Neutrophil (primary cell): ENCODE data around the gene TMEM41B.
"Not testable (repeated sequence)": the region's sequence is repeated elsewhere in the genome, so short reads cannot be mapped to it uniquely, and the experiment has no call there.

ENCODE experiments used
- H3K27ac ChIP-seq: fragments of 200-600 bp; sonication (generic); 2 replicates; pipeline ENCODE4 v1.5.1; 2016; ENCODE audit warnings: mild to moderate bottlenecking, moderate library complexity
- H3K27me3 ChIP-seq: fragments of 200-600 bp; sonication (generic); 2 replicates; pipeline ENCODE4 v1.6.0; 2016; ENCODE audit warnings: mild to moderate bottlenecking
- H3K36me3 ChIP-seq: fragments of 200-600 bp; sonication (generic); 2 replicates; pipeline ENCODE4 v1.5.1; 2017
- H3K4me1 ChIP-seq, 2 experiments: fragments of 200-600 bp in 1 of 2; sonication (generic) in 1 of 2; 1 replicate in 1 of 2; 2 replicates in 1 of 2; pipeline versions ENCODE4 v1.5.1 to v1.6.1; 2013 to 2016; ENCODE audit warnings: low read depth in 1 of 2, low read length in 1 of 2, mild to moderate bottlenecking in 1 of 2, moderate library complexity in 1 of 2; ENCODE audit not compliant: control insufficient read depth in 1 of 2, insufficient read depth in 1 of 2
- H3K4me3 ChIP-seq, 2 experiments: fragments of 200-600 bp in 1 of 2; sonication (generic) in 1 of 2; 1 replicate in 1 of 2; 2 replicates in 1 of 2; pipeline ENCODE4 v1.5.1; 2013 to 2016; ENCODE audit warnings: low read depth in 1 of 2, low read length in 1 of 2, mild to moderate bottlenecking in 1 of 2, moderate library complexity in 1 of 2
- H3K9me3 ChIP-seq: fragments of 200-600 bp; sonication (generic); 2 replicates; pipeline ENCODE4 v1.5.1; 2016
- CTCF ChIP-seq: fragments of 200-600 bp; sonication (generic); IDR thresholded peaks from 2 replicates; pipeline ENCODE4 v1.5.1; 2016; ENCODE audit warnings: antibody characterized with exemption

TMEM41B gene

GRCh38 chr11:9254416-9254815 is 60.0 kb downstream of the TMEM41B start:
- peaks cover 19% of the 10 kb centered on the region for H3K36me3 ChIP-seq
- no peak for TF ChIP-seq CTCF
- no peak overlapping the region for H3K4me3 ChIP-seq
- H3K9me3 ChIP-seq: no peaks in the 10 kb centered on the region
- peaks cover 18 to 22% of the 10 kb centered on the region in 2 experiments for H3K4me1 ChIP-seq
- H3K27me3 ChIP-seq: no peaks in the 10 kb centered on the region
- H3K27ac ChIP-seq: no peak overlapping the region

- Histone ChIP-seq H3K27ac (no peak overlapping the region), H3K4me1 (peaks cover 18 to 22% of the 10 kb centered on the region in 2 experiments), H3K36me3 (peaks cover 18% of the 10 kb centered on the region), H3K4me3 (no peak overlapping the region), H3K27me3 (no peaks in the 10 kb centered on the region), H3K9me3 (no peaks in the 10 kb centered on the region)
- TF ChIP-seq CTCF: no peak
These were observed 61.3 kb downstream of the TMEM41B start for GRCh38 chr11:9253086-9253485.

DNA sequence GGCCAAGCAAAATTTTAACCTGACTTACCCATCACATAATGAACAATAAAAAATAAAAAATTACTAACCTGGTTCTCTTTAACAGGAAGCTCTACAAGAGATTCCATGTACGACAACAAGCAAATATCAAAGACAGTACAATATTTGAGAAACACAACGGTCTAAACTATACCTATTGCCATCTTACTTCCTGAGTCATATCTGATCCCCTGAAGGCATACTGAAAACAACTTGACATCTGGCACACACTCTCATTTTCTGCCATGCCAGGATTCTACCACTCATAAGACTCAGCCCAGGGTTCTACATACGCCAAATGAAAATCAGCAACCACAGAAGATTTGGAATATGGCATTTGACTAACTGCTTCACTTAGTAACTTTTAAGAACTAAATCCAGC is 63.1 kb downstream of the TMEM41B start:
- no peak for TF ChIP-seq CTCF
- Histone ChIP-seq H3K27me3 (no peaks in the 10 kb centered on the region), H3K36me3 (peaks cover 12% of the 10 kb centered on the region), H3K27ac (peak overlapping the region; percentile 33), H3K4me3 (no peak overlapping the region), H3K4me1 (peaks cover 22 to 29% of the 10 kb centered on the region in 2 experiments), H3K9me3 (no peaks in the 10 kb centered on the region)

DNA sequence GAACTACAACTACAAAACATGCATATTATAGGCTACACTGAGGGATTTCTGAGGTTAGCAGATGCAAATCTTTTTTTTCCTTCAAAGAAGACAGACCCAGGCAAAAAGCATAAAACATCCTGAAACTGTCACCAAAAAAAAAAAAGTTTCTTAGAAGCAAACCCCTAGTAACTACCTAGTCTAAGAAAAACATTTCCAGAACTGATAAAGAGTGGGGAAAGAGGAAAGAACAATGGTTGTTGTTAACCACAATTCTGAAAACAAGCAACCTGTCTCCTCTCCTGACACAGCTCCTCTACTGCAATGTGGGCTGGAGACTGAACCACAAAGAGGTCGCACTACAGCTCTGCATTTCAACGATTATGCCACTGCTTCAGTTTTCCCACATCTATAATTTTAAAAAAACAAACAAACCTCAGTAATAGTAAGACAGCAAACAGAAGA is 64.2 kb downstream of the TMEM41B start:
- Histone ChIP-seq H3K27ac (peak overlapping the region; percentile 65), H3K4me3 (peak overlapping the region in 1 of 2 experiments; percentile 1), H3K9me3 (no peaks in the 10 kb centered on the region), H3K27me3 (no peaks in the 10 kb centered on the region), H3K4me1 (peaks cover 28 to 34% of the 10 kb centered on the region in 2 experiments), H3K36me3 (peaks cover 8% of the 10 kb centered on the region)
- no peak for TF ChIP-seq CTCF

GRCh38 chr11:9249252-9249651 is 65.1 kb downstream of the TMEM41B start:
- peak overlapping the region in 1 of 2 experiments; percentile 1 for H3K4me3 ChIP-seq
- H3K27ac ChIP-seq: no peak overlapping the region
- no peaks in the 10 kb centered on the region for H3K9me3 ChIP-seq
- H3K36me3 ChIP-seq: no peaks in the 10 kb centered on the region
- H3K4me1 ChIP-seq: peaks cover 28 to 34% of the 10 kb centered on the region in 2 experiments
- no peak for TF ChIP-seq CTCF
- H3K27me3 ChIP-seq: no peaks in the 10 kb centered on the region

DNA sequence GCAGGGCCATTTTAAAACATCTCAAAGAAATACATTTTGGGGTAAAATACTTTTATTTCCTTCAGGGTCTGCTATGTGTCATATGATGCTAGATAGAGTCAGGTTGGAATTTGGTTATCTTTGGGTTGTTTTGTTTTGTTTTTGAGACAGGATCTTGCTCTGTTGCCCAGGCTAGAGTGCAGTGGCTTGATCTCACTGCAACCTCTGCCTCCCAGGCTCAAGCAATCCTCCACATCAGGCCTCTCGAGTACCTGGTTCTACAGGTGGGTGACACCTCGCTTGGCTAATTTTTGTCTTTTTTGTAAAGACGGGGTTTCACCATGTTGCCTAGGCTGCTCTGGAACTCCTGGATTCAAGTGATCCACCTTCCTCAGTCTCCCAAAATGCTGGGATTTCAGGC is 66.5 kb downstream of the TMEM41B start:
- Histone ChIP-seq H3K27ac (no peak overlapping the region), H3K4me3 (no peak overlapping the region), H3K27me3 (no peaks in the 10 kb centered on the region), H3K36me3 (no peaks in the 10 kb centered on the region), H3K9me3 (no peaks in the 10 kb centered on the region), H3K4me1 (peaks cover 28 to 34% of the 10 kb centered on the region in 2 experiments)
- no peak for TF ChIP-seq CTCF

DNA sequence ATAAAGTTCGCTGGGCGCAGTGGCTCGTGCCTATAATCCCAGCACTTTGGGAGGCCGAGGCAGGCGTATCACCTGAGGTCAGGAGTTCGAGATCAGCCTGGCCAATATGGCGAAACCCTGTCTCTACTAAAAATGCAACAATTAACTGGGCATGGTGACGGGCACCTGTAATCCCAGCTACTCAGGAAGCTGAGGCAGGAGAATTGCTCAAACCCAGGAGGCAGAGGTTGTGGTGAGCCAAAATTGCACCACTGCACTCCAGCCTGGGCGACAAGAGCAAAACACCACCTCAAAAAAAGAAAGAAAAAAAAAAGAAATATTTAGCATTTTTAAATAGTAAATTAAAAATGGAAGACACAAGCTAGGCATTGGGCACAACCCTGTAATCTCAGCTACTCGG is 78.2 kb downstream of the TMEM41B start:
- H3K4me1 ChIP-seq: peaks cover 31 to 41% of the 10 kb centered on the region in 2 experiments
- H3K4me3 ChIP-seq: peak overlapping the region in 1 of 2 experiments; percentile 15
- not testable (repeated sequence) for H3K27me3 ChIP-seq, H3K9me3 ChIP-seq, H3K36me3 ChIP-seq
- H3K27ac ChIP-seq: peak overlapping the region; percentile 59
